ENCODE results near the gene BMP2K. TPM values are rescaled to one million over a fixed set of nuclear protein-coding genes. Genes with fewer than 3 reads are reported as not detected.
"Not testable (repeated sequence)": the region's sequence is repeated elsewhere in the genome, so short reads cannot be mapped to it uniquely, and the experiment has no call there.

BMP2K gene
- total and polyA plus RNA-seq, 2 donors = 7.6 to 106 TPM

- no peak for DNase-seq (ENCODE audit: extremely low spot score)
- no peak overlapping the region for H3K4me3 ChIP-seq (ENCODE audit: low read depth, low read length)
- no peaks in the 10 kb centered on the region for H3K4me1 ChIP-seq (ENCODE audit: insufficient read depth)
- 99% methylated on average over 1 of the region's 1 CpG for WGBS
- H3K36me3 ChIP-seq (ENCODE audit: insufficient read depth) = peaks cover 4% of the 10 kb centered on the region
- H3K27ac ChIP-seq (ENCODE audit: low read depth) = no peak overlapping the region
Observed at GRCh38 chr4:78824001-78824400, 47.9 kb downstream of the BMP2K start.

- DNase-seq (ENCODE audit: extremely low spot score) = no peak
- no peak overlapping the region for H3K27ac ChIP-seq (ENCODE audit: low read depth)
- no peak overlapping the region for H3K4me3 ChIP-seq (ENCODE audit: low read depth, low read length)
- peaks cover 4% of the 10 kb centered on the region for H3K36me3 ChIP-seq (ENCODE audit: insufficient read depth)
- no peaks in the 10 kb centered on the region for H3K4me1 ChIP-seq (ENCODE audit: insufficient read depth)
- 96% methylated on average over 3 of the region's 3 CpGs for WGBS
Observed at GRCh38 chr4:78827191-78827590, 51.0 kb downstream of the BMP2K start.

- no peaks in the 10 kb centered on the region for H3K4me1 ChIP-seq (ENCODE audit: insufficient read depth)
- DNase-seq (ENCODE audit: extremely low spot score) = no peak
- H3K4me3 ChIP-seq (ENCODE audit: low read depth, low read length) = no peak overlapping the region
- no peak overlapping the region for H3K27ac ChIP-seq (ENCODE audit: low read depth)
- H3K36me3 ChIP-seq (ENCODE audit: insufficient read depth) = peaks cover 4% of the 10 kb centered on the region
Observed at GRCh38 chr4:78829296-78829695, 53.1 kb downstream of the BMP2K start.

GRCh38 chr4:78839676-78840075, 63.5 kb downstream of the BMP2K start:
- H3K4me3 ChIP-seq (ENCODE audit: low read depth, low read length); H3K4me1 ChIP-seq (ENCODE audit: insufficient read depth); H3K27ac ChIP-seq (ENCODE audit: low read depth); DNase-seq (ENCODE audit: extremely low spot score); H3K36me3 ChIP-seq (ENCODE audit: insufficient read depth): not testable (repeated sequence)
- WGBS = 87% methylated on average over 3 of the region's 3 CpGs

GRCh38 chr4:78840286-78840685, 64.1 kb downstream of the BMP2K start:
- not testable (repeated sequence) for H3K36me3 ChIP-seq (ENCODE audit: insufficient read depth); H3K4me1 ChIP-seq (ENCODE audit: insufficient read depth); DNase-seq (ENCODE audit: extremely low spot score); H3K27ac ChIP-seq (ENCODE audit: low read depth); H3K4me3 ChIP-seq (ENCODE audit: low read depth, low read length)
- WGBS = 94% methylated on average over 4 of the region's 4 CpGs

- Histone ChIP-seq H3K4me3 (ENCODE audit: low read depth, low read length) (no peak overlapping the region), H3K36me3 (ENCODE audit: insufficient read depth) (peaks cover 1% of the 10 kb centered on the region), H3K27ac (ENCODE audit: low read depth) (no peak overlapping the region), H3K4me1 (ENCODE audit: insufficient read depth) (no peaks in the 10 kb centered on the region)
- WGBS = 82% methylated on average over 2 of the region's 2 CpGs
- DNase-seq (ENCODE audit: extremely low spot score) = no peak
Observed at GRCh38 chr4:78845472-78845871, 69.3 kb downstream of the BMP2K start.

- Histone ChIP-seq H3K27ac (ENCODE audit: low read depth) (no peak overlapping the region), H3K36me3 (ENCODE audit: insufficient read depth) (peaks cover 1% of the 10 kb centered on the region), H3K4me1 (ENCODE audit: insufficient read depth) (no peaks in the 10 kb centered on the region), H3K4me3 (ENCODE audit: low read depth, low read length) (no peak overlapping the region)
- DNase-seq (ENCODE audit: extremely low spot score) = no peak
Observed at GRCh38 chr4:78846258-78846657, 70.1 kb downstream of the BMP2K start.

- H3K36me3 ChIP-seq (ENCODE audit: insufficient read depth) = no peaks in the 10 kb centered on the region
- 94% methylated on average over 2 of the region's 2 CpGs for WGBS
- H3K27ac ChIP-seq (ENCODE audit: low read depth) = no peak overlapping the region
- H3K4me3 ChIP-seq (ENCODE audit: low read depth, low read length) = no peak overlapping the region
- no peaks in the 10 kb centered on the region for H3K4me1 ChIP-seq (ENCODE audit: insufficient read depth)
- no peak for DNase-seq (ENCODE audit: extremely low spot score)
Observed at GRCh38 chr4:78862314-78862737, 86.2 kb downstream of the BMP2K start.

- Histone ChIP-seq H3K4me1 (ENCODE audit: insufficient read depth) (no peaks in the 10 kb centered on the region), H3K4me3 (ENCODE audit: low read depth, low read length) (no peak overlapping the region), H3K27ac (ENCODE audit: low read depth) (no peak overlapping the region), H3K36me3 (ENCODE audit: insufficient read depth) (no peaks in the 10 kb centered on the region)
- WGBS = 82% methylated on average over 5 of the region's 5 CpGs
- no peak for DNase-seq (ENCODE audit: extremely low spot score)
Observed at GRCh38 chr4:78863254-78863869, 87.2 kb downstream of the BMP2K start.

- Histone ChIP-seq H3K27ac (ENCODE audit: low read depth) (no peak overlapping the region), H3K4me1 (ENCODE audit: insufficient read depth) (no peaks in the 10 kb centered on the region), H3K36me3 (ENCODE audit: insufficient read depth) (no peaks in the 10 kb centered on the region), H3K4me3 (ENCODE audit: low read depth, low read length) (no peak overlapping the region)
- WGBS = 62% methylated on average over 2 of the region's 2 CpGs
- no peak for DNase-seq (ENCODE audit: extremely low spot score)
Observed at GRCh38 chr4:78863991-78864390, 87.8 kb downstream of the BMP2K start.

- peak; percentile 33 for DNase-seq (ENCODE audit: extremely low spot score)
- Histone ChIP-seq H3K36me3 (ENCODE audit: insufficient read depth) (no peaks in the 10 kb centered on the region), H3K4me3 (ENCODE audit: low read depth, low read length) (no peak overlapping the region), H3K4me1 (ENCODE audit: insufficient read depth) (no peaks in the 10 kb centered on the region), H3K27ac (ENCODE audit: low read depth) (no peak overlapping the region)
- WGBS = 32% methylated on average over 3 of the region's 3 CpGs
Observed at GRCh38 chr4:78864405-78865024, 88.4 kb downstream of the BMP2K start.

GRCh38 chr4:78865451-78865850, 89.3 kb downstream of the BMP2K start:
- WGBS = 99% methylated on average over 2 of the region's 2 CpGs
- Histone ChIP-seq H3K4me3 (ENCODE audit: low read depth, low read length) (no peak overlapping the region), H3K4me1 (ENCODE audit: insufficient read depth) (no peaks in the 10 kb centered on the region), H3K36me3 (ENCODE audit: insufficient read depth) (no peaks in the 10 kb centered on the region), H3K27ac (ENCODE audit: low read depth) (no peak overlapping the region)
- DNase-seq (ENCODE audit: extremely low spot score) = no peak

- 98% methylated on average over 5 of the region's 5 CpGs for WGBS
- H3K4me1 ChIP-seq (ENCODE audit: insufficient read depth); H3K27ac ChIP-seq (ENCODE audit: low read depth); H3K36me3 ChIP-seq (ENCODE audit: insufficient read depth); H3K4me3 ChIP-seq (ENCODE audit: low read depth, low read length); DNase-seq (ENCODE audit: extremely low spot score): not testable (repeated sequence)
Observed at GRCh38 chr4:78868712-78869111, 92.6 kb downstream of the BMP2K start.

- Histone ChIP-seq H3K27ac (ENCODE audit: low read depth) (no peak overlapping the region), H3K4me3 (ENCODE audit: low read depth, low read length) (no peak overlapping the region), H3K4me1 (ENCODE audit: insufficient read depth) (no peaks in the 10 kb centered on the region), H3K36me3 (ENCODE audit: insufficient read depth) (peaks cover 6% of the 10 kb centered on the region)
- DNase-seq (ENCODE audit: extremely low spot score) = no peak
Observed at GRCh38 chr4:78870056-78870455, 93.9 kb downstream of the BMP2K start.
